GM18499 (cell line): ENCODE data around the gene NUTM1.
"Not testable (repeated sequence)": the region's sequence is repeated elsewhere in the genome, so short reads cannot be mapped to it uniquely, and the experiment has no call there.

ENCODE experiments used
- ATAC-seq: cut with Tn5 transposase; IDR thresholded peaks from one replicate; pipeline ENCODE4 v1.9.1; 2021; ENCODE audit warnings: moderate number of reproducible peaks; ENCODE audit not compliant: insufficient read depth, unreplicated experiment

Gene NUTM1

DNA sequence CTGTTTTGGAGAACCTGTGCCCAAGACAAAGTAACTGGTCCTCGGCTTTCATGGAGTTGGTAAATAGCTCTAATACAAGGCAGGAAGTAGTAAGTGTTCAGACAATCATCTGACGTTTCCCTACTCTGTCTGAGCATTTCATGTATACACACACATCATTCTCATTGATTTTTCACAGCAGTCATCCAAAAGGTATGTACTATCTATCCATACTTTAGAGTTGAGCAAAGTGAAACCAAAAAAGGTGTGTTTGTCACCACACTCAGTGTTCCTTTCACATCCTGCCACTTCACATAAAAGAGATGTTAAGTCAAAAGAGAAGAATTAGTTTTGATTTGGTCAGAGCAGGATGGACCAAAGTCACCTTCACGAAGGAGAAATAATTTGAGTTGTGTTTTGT is 60.8 kb downstream of the NUTM1 start:
- not testable (repeated sequence) for ATAC-seq
